Right lobe of liver (tissue), 6 donors: ENCODE results near the gene RASL12. TPM values are rescaled to one million over a fixed set of nuclear protein-coding genes. Genes with fewer than 3 reads are reported as not detected.

Experiments used
- ATAC-seq, 4 donors: fragments of 200-7000 bp; cut with Tn5 transposase; one replicate each; pipeline ENCODE4 v1.9.1; 2020; ENCODE audit warnings: mild to moderate bottlenecking in 4 of 4, moderate library complexity in 4 of 4
- DNase-seq, 3 donors: peaks; one replicate each; pipeline ENCODE4 v3.0.0-alpha.2; 2020
- H3K27ac ChIP-seq, 3 donors: fragments of 200-600 bp; one replicate each; pipeline ENCODE4 v1.8.0; 2022
- H3K27me3 ChIP-seq, 2 donors: fragments of 200-600 bp; one replicate each; pipeline ENCODE4 v1.8.0; 2022
- H3K36me3 ChIP-seq, 4 donors: fragments of 200-600 bp; sonication (generic) in 1 of 4; one replicate each; pipeline versions ENCODE4 v1.5.1 to v1.8.0; 2017 to 2022; ENCODE audit warnings: control low read depth in 1 of 4
- H3K4me1 ChIP-seq, 4 donors: fragments of 200-600 bp; sonication (generic) in 1 of 4; one replicate each; pipeline versions ENCODE4 v1.5.1 to v1.8.0; 2017 to 2022; ENCODE audit warnings: control low read depth in 1 of 4
- H3K4me3 ChIP-seq, 3 donors: fragments of 200-600 bp; one replicate each; pipeline ENCODE4 v1.8.0; 2022
- H3K9me3 ChIP-seq, 4 donors: fragments of 200-600 bp; sonication (generic) in 1 of 4; one replicate each; pipeline versions ENCODE4 v1.5.1 to v1.8.0; 2017 to 2022; ENCODE audit warnings: control low read depth in 1 of 4
- CTCF ChIP-seq, 4 donors: fragments of 200-600 bp in 3 of 4; fragments of 450-650 bp in 1 of 4; IDR thresholded peaks; one replicate each; pipeline versions ENCODE4 v1.5.1 to v1.8.0; 2016 to 2022; ENCODE audit warnings: antibody characterized with exemption in 4 of 4, mild to moderate bottlenecking in 2 of 4
- POLR2A ChIP-seq: fragments of 450-650 bp; IDR thresholded peaks from one replicate; pipeline ENCODE4 v1.6.1; 2017; ENCODE audit warnings: antibody characterized with exemption, mild to moderate bottlenecking
- WGBS: methylation state at CpG from one replicate; pipeline ENCODE4 v1.1.6; 2018; ENCODE audit warnings: low coverage, low lambda C conversion rate; ENCODE audit not compliant: insufficient coverage; ENCODE audit errors: missing lambda C conversion rate; 5-methylcytosine and 5-hydroxymethylcytosine counted together
- intact Hi-C, 2 donors: fragments of 100-400 bp; cut with DNase I; formaldehyde crosslinking; loops; one replicate each; pipeline versions ENCODE4 v1.11.2 to v1.14.1; 2022
- total RNA-seq, 6 experiments: library from RNA; depleted of rRNA in 2 of 6; stranded (reverse); fragments of >200 nt in 2 of 6; fragmentation: NEBNext Ultra II Directional in 3 of 6; extraction: Animal tissue kit (Norgen Biotek cat#: 25700) in 3 of 6; gene quantifications; one replicate each; pipeline versions ENCODE4 v1.1.0 to v1.2.4, GENCODE V29; 2016 to 2023
- donor health status: DM: no; HTN: yes; CAD: no.
- donor health status: DM: no; HTN: no; CAD: no.
- donor health status: DM: no; HTN: no; CAD: no.
- donor health status: DM: no; HTN: yes; CAD: no.
- donor health status: DM: no; HTN: yes; CAD: no.

Gene RASL12
- total RNA-seq, 6 experiments from 2014 or later: 0.07 to 1.5 (median 0.24) TPM

- ATAC-seq (no peak), DNase-seq (no peak)
- intact Hi-C loops: no loop called here
- no peaks in the 10 kb centered on the region for H3K4me1 ChIP-seq
- TF ChIP-seq CTCF (IDR thresholded peaks at IDR 0.05): no peak
- no peak for TF ChIP-seq POLR2A
- WGBS: 87% methylated on average over 6 of the region's 6 CpGs
- no peak overlapping the region for H3K27ac ChIP-seq
- no peaks in the 10 kb centered on the region for H3K9me3 ChIP-seq
- H3K4me3 ChIP-seq: no peak overlapping the region
- peaks cover 0 to 17% (median 0%) of the 10 kb centered on the region in 4 donors for H3K36me3 ChIP-seq
- H3K27me3 ChIP-seq: no peaks in the 10 kb centered on the region
These were observed 38.3 kb upstream of the RASL12 start for GRCh38 chr15:65106011-65106590.

- TF ChIP-seq POLR2A (no peak), CTCF (IDR thresholded peaks at IDR 0.05) (no peak)
- DNase-seq (no peak), ATAC-seq (no peak)
- Histone ChIP-seq H3K36me3 (peaks cover 0 to 17% (median 0%) of the 10 kb centered on the region in 4 donors), H3K27me3 (no peaks in the 10 kb centered on the region), H3K27ac (no peak overlapping the region), H3K9me3 (no peaks in the 10 kb centered on the region), H3K4me3 (no peak overlapping the region), H3K4me1 (no peaks in the 10 kb centered on the region)
- intact Hi-C loops: no loop called here
- WGBS: 94% methylated on average over 3 of the region's 5 CpGs
These were observed 37.2 kb upstream of the RASL12 start for GRCh38 chr15:65105038-65105437.

- 94% methylated on average over 3 of the region's 3 CpGs for WGBS
- no peak overlapping the region for H3K4me3 ChIP-seq
- no peaks in the 10 kb centered on the region for H3K4me1 ChIP-seq
- no peaks in the 10 kb centered on the region for H3K9me3 ChIP-seq
- ATAC-seq: no peak
- TF ChIP-seq CTCF (IDR thresholded peaks at IDR 0.05) (no peak), POLR2A (no peak)
- intact Hi-C loops: loop anchor here in 1 of 2 donors (5.0 kb wide), 2 partner anchors 51 to 71 kb away; no protein-coding TSS in a partner anchor
- H3K36me3 ChIP-seq: peaks cover 0 to 36% (median 9%) of the 10 kb centered on the region in 4 donors
- no peak overlapping the region for H3K27ac ChIP-seq
- no peak for DNase-seq
- no peaks in the 10 kb centered on the region for H3K27me3 ChIP-seq
These were observed 35.1 kb upstream of the RASL12 start for GRCh38 chr15:65102912-65103311.

- TF ChIP-seq CTCF (IDR thresholded peaks at IDR 0.05) (no peak), POLR2A (no peak)
- peaks cover 0 to 36% (median 11%) of the 10 kb centered on the region in 4 donors for H3K36me3 ChIP-seq
- DNase-seq (no peak), ATAC-seq (peak in 3 of 4 donors; percentile 12 to 19 (median 13))
- H3K9me3 ChIP-seq: no peaks in the 10 kb centered on the region
- H3K27me3 ChIP-seq: no peaks in the 10 kb centered on the region
- intact Hi-C loops: loop anchor here in 1 of 2 donors (5.0 kb wide), 2 partner anchors 50 to 70 kb away; no protein-coding TSS in a partner anchor
- no peak overlapping the region for H3K4me3 ChIP-seq
- no peak overlapping the region for H3K27ac ChIP-seq
- H3K4me1 ChIP-seq: no peaks in the 10 kb centered on the region
- WGBS: 69% methylated on average over 5 of the region's 75 CpGs
These were observed 34.3 kb upstream of the RASL12 start for GRCh38 chr15:65101891-65102708.
